Activated naive CD4-positive, alpha-beta T cell treated with anti-CD3 and anti-CD28 coated beads, Interleukin-2, amount 50 U/mL, for 72 hours (primary cell): ENCODE results near the gene ZPR1. TPM values are rescaled to one million over a fixed set of nuclear protein-coding genes. Genes with fewer than 3 reads are reported as not detected.
"Not testable (repeated sequence)": the region's sequence is repeated elsewhere in the genome, so short reads cannot be mapped to it uniquely, and the experiment has no call there.

Experiments used
- ATAC-seq, 2 donors: fragments of 150-1000 bp; cut with Tn5 transposase; 2 replicates each; pipeline ENCODE4 v1.10.0; 2021; ENCODE audit warnings: mild to moderate bottlenecking in 2 of 2, moderate library complexity in 2 of 2
- DNase-seq, 2 donors: peaks; one replicate each; pipeline ENCODE4 v3.0.0; 2021 to 2022; ENCODE audit warnings: low spot score in 2 of 2
- H3K27ac Mint-ChIP-seq, 2 donors: one replicate each; pipeline ENCODE4 v1.8.0; 2022; ENCODE audit warnings: mild to moderate bottlenecking in 2 of 2, mixed read lengths in 2 of 2
- H3K36me3 Mint-ChIP-seq, 2 donors: one replicate each; pipeline ENCODE4 v1.8.0; 2022; ENCODE audit warnings: mixed read lengths in 2 of 2
- H3K9me3 Mint-ChIP-seq, 2 donors: one replicate each; pipeline ENCODE4 v1.8.0; 2022; ENCODE audit warnings: mixed read lengths in 2 of 2
- total RNA-seq, 2 donors: library from RNA; stranded (reverse); gene quantifications; one replicate each; pipeline ENCODE4 v1.2.3, GENCODE V29; 2022

The ZPR1 gene
- total RNA-seq, 2 donors from 2014 or later, result 65.0 to 78.4 TPM

- H3K9me3 Mint-ChIP-seq, result no peaks in the 10 kb centered on the region
- H3K27ac Mint-ChIP-seq, result no peak overlapping the region
- no peaks in the 10 kb centered on the region for H3K36me3 Mint-ChIP-seq
- ATAC-seq (no peak), DNase-seq (no peak)
Measured at GRCh38 chr11:116807601-116808261, 19.9 kb upstream of the ZPR1 start.

- DNase-seq, result no peak
- Mint-ChIP-seq H3K36me3 (no peaks in the 10 kb centered on the region), H3K9me3 (no peaks in the 10 kb centered on the region), H3K27ac (no peak overlapping the region)
- no peak for ATAC-seq
Measured at GRCh38 chr11:116804001-116804400, 16.2 kb upstream of the ZPR1 start.

- H3K9me3 Mint-ChIP-seq, H3K36me3 Mint-ChIP-seq, H3K27ac Mint-ChIP-seq, DNase-seq, ATAC-seq: not testable (repeated sequence)
Measured at GRCh38 chr11:116801662-116802061, 13.8 kb upstream of the ZPR1 start.

GRCh38 chr11:116800610-116801009, 12.8 kb upstream of the ZPR1 start:
- H3K36me3 Mint-ChIP-seq, result no peaks in the 10 kb centered on the region
- H3K9me3 Mint-ChIP-seq, result no peaks in the 10 kb centered on the region
- no peak for ATAC-seq
- H3K27ac Mint-ChIP-seq, result no peak overlapping the region
- DNase-seq, result no peak

GRCh38 chr11:116798368-116798767, 10.5 kb upstream of the ZPR1 start:
- H3K36me3 Mint-ChIP-seq, result no peaks in the 10 kb centered on the region
- ATAC-seq, result peak; percentile 62 to 98

GRCh38 chr11:116797816-116798215, 10.0 kb upstream of the ZPR1 start:
- no peak overlapping the region for H3K27ac Mint-ChIP-seq
- H3K9me3 Mint-ChIP-seq, result no peaks in the 10 kb centered on the region
- ATAC-seq (no peak), DNase-seq (no peak)
- H3K36me3 Mint-ChIP-seq, result no peaks in the 10 kb centered on the region

More at GRCh38 chr11:116798368-116798767, 10.5 kb upstream of the ZPR1 start:
- no peaks in the 10 kb centered on the region for H3K9me3 Mint-ChIP-seq
- H3K27ac Mint-ChIP-seq, result no peak overlapping the region
- DNase-seq, result no peak

- ATAC-seq (no peak), DNase-seq (no peak)
- Mint-ChIP-seq H3K27ac (peak overlapping the region in 1 of 2 donors; percentile 21), H3K9me3 (no peaks in the 10 kb centered on the region), H3K36me3 (no peaks in the 10 kb centered on the region)
Measured at GRCh38 chr11:116796548-116796947, 8.7 kb upstream of the ZPR1 start.

GRCh38 chr11:116794851-116795250, 7.0 kb upstream of the ZPR1 start:
- H3K36me3 Mint-ChIP-seq, result no peaks in the 10 kb centered on the region
- no peak for DNase-seq
- no peak for ATAC-seq
- no peaks in the 10 kb centered on the region for H3K9me3 Mint-ChIP-seq
- no peak overlapping the region for H3K27ac Mint-ChIP-seq

- H3K36me3 Mint-ChIP-seq, result no peaks in the 10 kb centered on the region
- ATAC-seq, result no peak
- H3K27ac Mint-ChIP-seq, result no peak overlapping the region
- H3K9me3 Mint-ChIP-seq, result no peaks in the 10 kb centered on the region
- DNase-seq, result no peak
Measured at GRCh38 chr11:116793772-116794097, 5.9 kb upstream of the ZPR1 start.

GRCh38 chr11:116792869-116793771, 5.3 kb upstream of the ZPR1 start:
- no peak overlapping the region for H3K27ac Mint-ChIP-seq
- no peak for DNase-seq
- H3K36me3 Mint-ChIP-seq, result peaks cover 0 to 2% of the 10 kb centered on the region in 2 donors
- H3K9me3 Mint-ChIP-seq, result no peaks in the 10 kb centered on the region
- no peak for ATAC-seq

- Mint-ChIP-seq H3K27ac (no peak overlapping the region), H3K36me3 (peaks cover 1 to 7% of the 10 kb centered on the region in 2 donors), H3K9me3 (no peaks in the 10 kb centered on the region)
- DNase-seq (no peak), ATAC-seq (no peak)
Measured at GRCh38 chr11:116792144-116792868, 4.5 kb upstream of the ZPR1 start.

- H3K9me3 Mint-ChIP-seq, result no peaks in the 10 kb centered on the region
- DNase-seq (no peak), ATAC-seq (no peak)
- no peak within 1 kb of the TSS for H3K27ac Mint-ChIP-seq
- H3K36me3 Mint-ChIP-seq, result peaks cover 7 to 12% of the 10 kb centered on the region in 2 donors
Measured at GRCh38 chr11:116791813-116792143, 4.0 kb upstream of the ZPR1 start, which contains the start of gene APOA5. TSS of gene APOA5 (minus strand) at chr11:116791879. CDS start at chr11:116791860, 19 bp downstream.

- H3K27ac Mint-ChIP-seq, result no peak overlapping the region
- H3K36me3 Mint-ChIP-seq, result peaks cover 7 to 17% of the 10 kb centered on the region in 2 donors
- ATAC-seq (peak; percentile 56 to 75), DNase-seq (peak; percentile 73 to 86)
- H3K9me3 Mint-ChIP-seq, result no peaks in the 10 kb centered on the region
Measured at GRCh38 chr11:116791002-116791812, 3.4 kb upstream of the ZPR1 start.

GRCh38 chr11:116790167-116791001, 2.6 kb upstream of the ZPR1 start:
- H3K27ac Mint-ChIP-seq, result no peak overlapping the region
- no peaks in the 10 kb centered on the region for H3K9me3 Mint-ChIP-seq
- ATAC-seq, result no peak
- DNase-seq, result no peak
- peaks cover 8 to 20% of the 10 kb centered on the region in 2 donors for H3K36me3 Mint-ChIP-seq

GRCh38 chr11:116788975-116789374, 1.2 kb upstream of the ZPR1 start:
- Mint-ChIP-seq H3K36me3 (peaks cover 22 to 34% of the 10 kb centered on the region in 2 donors), H3K27ac (peak overlapping the region in 1 of 2 donors; percentile 95), H3K9me3 (no peaks in the 10 kb centered on the region)
- DNase-seq, result no peak
- ATAC-seq, result no peak

- ATAC-seq, result no peak
- DNase-seq, result no peak
- H3K27ac Mint-ChIP-seq, result peak overlapping the region; percentile 95 to 96
- peaks cover 24 to 34% of the 10 kb centered on the region in 2 donors for H3K36me3 Mint-ChIP-seq
- no peaks in the 10 kb centered on the region for H3K9me3 Mint-ChIP-seq
Measured at GRCh38 chr11:116788534-116788933, 711 bp upstream of the ZPR1 start.
